ENCODE measurements around the gene IGHMBP2. TPM values are rescaled to one million over a fixed set of nuclear protein-coding genes. Genes with fewer than 3 reads are reported as not detected.

The IGHMBP2 gene
- total RNA-seq, 5 donors from 2014 or later (not counting 1 experiment from before 2014, with no cell fraction given) = 33.5 to 59.8 (median 37.0) TPM

GRCh38 chr11:68934321-68934645, 30.6 kb downstream of the IGHMBP2 start:
- no peaks in the 10 kb centered on the region for H3K9me3 ChIP-seq
- H3K4me3 Mint-ChIP-seq = no peak overlapping the region
- ChIA-PET CTCF (no interaction called here), POLR2A (no interaction called here)
- H3K27ac ChIP-seq (ENCODE audit: low read length) = no peak overlapping the region
- ATAC-seq (replicated peaks in 1 of 4) (no peak), DNase-seq (no peak)
- no peaks in the 10 kb centered on the region for H3K27me3 Mint-ChIP-seq
- peaks cover 37% of the 10 kb centered on the region for H3K36me3 Mint-ChIP-seq
- no peak overlapping the region for H3K27ac Mint-ChIP-seq
- 96% methylated on average over 11 of the region's 12 CpGs for WGBS (ENCODE audit: insufficient coverage)
- H3K4me1 ChIP-seq (ENCODE audit: control insufficient read depth in 1 of 2, extremely low read depth in 1 of 2, insufficient read depth in 2 of 2, low read length in 2 of 2) = no peaks in the 10 kb centered on the region
- no peaks in the 10 kb centered on the region for H3K27me3 ChIP-seq (replicated peaks in 1 of 2; ENCODE audit: control insufficient read depth in 2 of 2, extremely low read depth in 1 of 2, insufficient read depth in 2 of 2, low read length in 1 of 2)
- H3K4me1 Mint-ChIP-seq = no peaks in the 10 kb centered on the region
- H3K4me3 ChIP-seq (ENCODE audit: control insufficient read depth in 1 of 2, extremely low read depth in 1 of 2, low read length in 1 of 2) = no peak overlapping the region
- no peaks in the 10 kb centered on the region for H3K9me3 Mint-ChIP-seq
- H3K36me3 ChIP-seq (ENCODE audit: control insufficient read depth in 2 of 2, extremely low read depth in 1 of 2, insufficient read depth in 1 of 2, low read length in 1 of 2) = peaks cover 21 to 79% of the 10 kb centered on the region in 2 donors

DNA sequence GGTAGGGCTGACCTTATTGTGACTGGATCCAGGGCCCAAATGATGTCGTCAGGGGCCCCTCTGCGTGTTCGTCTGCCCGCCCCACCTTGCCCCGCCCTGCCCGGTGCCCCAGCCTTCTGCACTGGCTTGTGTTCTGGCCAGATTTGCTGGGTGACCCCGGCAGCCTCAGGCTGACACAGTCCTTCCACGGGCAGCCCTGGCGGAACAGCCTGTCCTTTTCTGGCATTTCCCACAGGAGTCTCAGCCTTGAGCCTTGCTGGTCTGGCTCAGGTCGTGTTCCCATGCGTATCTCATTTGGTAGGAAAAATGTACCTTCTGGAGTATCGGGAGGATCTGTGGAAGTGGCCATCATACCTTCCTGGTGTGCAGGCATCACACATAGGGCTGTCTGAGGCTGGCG, 31.0 kb downstream of the IGHMBP2 start:
- POLR2A ChIA-PET = no interaction called here
- WGBS (ENCODE audit: insufficient coverage) = 96% methylated on average over 13 of the region's 13 CpGs

GRCh38 chr11:68935066-68935465, 31.4 kb downstream of the IGHMBP2 start:
- ChIA-PET CTCF (no interaction called here), POLR2A (no interaction called here)
- Mint-ChIP-seq H3K36me3 (peaks cover 31% of the 10 kb centered on the region), H3K27ac (no peak overlapping the region), H3K4me1 (no peaks in the 10 kb centered on the region), H3K4me3 (no peak overlapping the region), H3K27me3 (no peaks in the 10 kb centered on the region), H3K9me3 (no peaks in the 10 kb centered on the region)
- ATAC-seq (replicated peaks in 1 of 4) (no peak), DNase-seq (no peak)
- Histone ChIP-seq H3K9me3 (no peaks in the 10 kb centered on the region), H3K27me3 (replicated peaks in 1 of 2; ENCODE audit: control insufficient read depth in 2 of 2, extremely low read depth in 1 of 2, insufficient read depth in 2 of 2, low read length in 1 of 2) (no peaks in the 10 kb centered on the region), H3K4me3 (ENCODE audit: control insufficient read depth in 1 of 2, extremely low read depth in 1 of 2, low read length in 1 of 2) (no peak overlapping the region), H3K27ac (ENCODE audit: low read length) (no peak overlapping the region), H3K36me3 (ENCODE audit: control insufficient read depth in 2 of 2, extremely low read depth in 1 of 2, insufficient read depth in 1 of 2, low read length in 1 of 2) (peaks cover 23 to 79% of the 10 kb centered on the region in 2 donors), H3K4me1 (ENCODE audit: control insufficient read depth in 1 of 2, extremely low read depth in 1 of 2, insufficient read depth in 2 of 2, low read length in 2 of 2) (no peaks in the 10 kb centered on the region)
- WGBS (ENCODE audit: insufficient coverage) = 95% methylated on average over 15 of the region's 15 CpGs

More for the DNA sequence above, 31.0 kb downstream of the IGHMBP2 start:
- Histone ChIP-seq H3K36me3 (ENCODE audit: control insufficient read depth in 2 of 2, extremely low read depth in 1 of 2, insufficient read depth in 1 of 2, low read length in 1 of 2) (peaks cover 23 to 79% of the 10 kb centered on the region in 2 donors), H3K9me3 (no peaks in the 10 kb centered on the region), H3K27me3 (replicated peaks in 1 of 2; ENCODE audit: control insufficient read depth in 2 of 2, extremely low read depth in 1 of 2, insufficient read depth in 2 of 2, low read length in 1 of 2) (no peaks in the 10 kb centered on the region), H3K4me3 (ENCODE audit: control insufficient read depth in 1 of 2, extremely low read depth in 1 of 2, low read length in 1 of 2) (no peak overlapping the region), H3K27ac (ENCODE audit: low read length) (no peak overlapping the region), H3K4me1 (ENCODE audit: control insufficient read depth in 1 of 2, extremely low read depth in 1 of 2, insufficient read depth in 2 of 2, low read length in 2 of 2) (no peaks in the 10 kb centered on the region)
- Mint-ChIP-seq H3K36me3 (peaks cover 35% of the 10 kb centered on the region), H3K9me3 (no peaks in the 10 kb centered on the region), H3K4me1 (no peaks in the 10 kb centered on the region), H3K4me3 (no peak overlapping the region), H3K27me3 (no peaks in the 10 kb centered on the region), H3K27ac (no peak overlapping the region)
- ATAC-seq (replicated peaks in 1 of 4) (no peak), DNase-seq (no peak)
- CTCF ChIA-PET = no interaction called here

DNA sequence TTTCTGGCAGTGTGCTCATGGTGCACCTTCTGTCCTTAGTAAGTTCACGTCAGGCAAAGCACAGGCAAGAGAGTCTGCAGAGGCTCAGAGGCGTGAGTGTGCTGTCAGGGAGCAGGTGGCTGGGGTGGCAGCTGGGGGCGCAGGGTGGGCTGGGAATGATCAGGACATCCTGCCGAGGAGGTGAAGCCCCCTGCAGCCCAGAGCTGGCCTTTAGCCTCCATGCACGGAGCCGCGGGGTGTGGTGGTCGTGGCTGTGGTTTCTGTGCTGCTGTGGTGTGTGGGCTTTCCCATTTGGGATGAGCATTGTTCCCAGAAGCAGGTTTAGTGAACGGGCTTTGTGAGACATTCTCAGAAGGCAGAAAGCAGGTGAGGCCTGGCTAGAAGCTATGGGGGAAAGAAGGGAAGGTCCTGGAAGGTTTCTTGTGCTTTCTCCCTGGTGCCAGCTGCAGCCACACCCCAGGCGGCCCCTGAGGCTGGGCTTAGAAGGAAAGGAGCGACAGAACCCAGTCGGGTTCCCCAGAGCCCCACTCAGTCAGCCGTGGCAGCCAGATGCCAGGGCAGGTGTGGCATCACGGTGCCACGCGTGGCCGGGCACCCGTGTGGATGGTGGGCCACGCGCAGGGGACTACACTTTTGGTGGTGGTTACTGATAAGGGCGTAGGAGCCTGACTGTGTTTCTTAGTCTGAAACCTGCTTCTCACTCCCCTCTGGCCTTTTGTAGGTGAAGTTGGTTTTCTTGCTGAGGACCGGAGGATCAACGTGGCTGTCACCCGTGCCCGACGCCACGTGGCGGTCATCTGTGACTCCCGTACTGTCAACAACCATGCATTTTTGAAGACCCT, 32.0 kb downstream of the IGHMBP2 start:
- no peaks in the 10 kb centered on the region for H3K9me3 ChIP-seq
- H3K27ac ChIP-seq (ENCODE audit: low read length) = no peak overlapping the region
- H3K36me3 ChIP-seq (ENCODE audit: control insufficient read depth in 2 of 2, extremely low read depth in 1 of 2, insufficient read depth in 1 of 2, low read length in 1 of 2) = peaks cover 18 to 75% of the 10 kb centered on the region in 2 donors
- H3K4me3 ChIP-seq (ENCODE audit: control insufficient read depth in 1 of 2, extremely low read depth in 1 of 2, low read length in 1 of 2) = no peak overlapping the region
- Mint-ChIP-seq H3K27ac (no peak overlapping the region), H3K27me3 (no peaks in the 10 kb centered on the region), H3K4me1 (no peaks in the 10 kb centered on the region), H3K4me3 (no peak overlapping the region), H3K9me3 (no peaks in the 10 kb centered on the region), H3K36me3 (peaks cover 27% of the 10 kb centered on the region)
- 97% methylated on average over 22 of the region's 29 CpGs for WGBS (ENCODE audit: insufficient coverage)
- no peaks in the 10 kb centered on the region for H3K4me1 ChIP-seq (ENCODE audit: control insufficient read depth in 1 of 2, extremely low read depth in 1 of 2, insufficient read depth in 2 of 2, low read length in 2 of 2)
- ChIA-PET POLR2A (no interaction called here), CTCF (no interaction called here)
- ATAC-seq (replicated peaks in 1 of 4) = no peak
- H3K27me3 ChIP-seq (replicated peaks in 1 of 2; ENCODE audit: control insufficient read depth in 2 of 2, extremely low read depth in 1 of 2, insufficient read depth in 2 of 2, low read length in 1 of 2) = no peaks in the 10 kb centered on the region
- no peak for DNase-seq

- Histone ChIP-seq H3K36me3 (ENCODE audit: control insufficient read depth in 2 of 2, extremely low read depth in 1 of 2, insufficient read depth in 1 of 2, low read length in 1 of 2) (peaks cover 18 to 74% of the 10 kb centered on the region in 2 donors), H3K27ac (ENCODE audit: low read length) (no peak overlapping the region), H3K27me3 (replicated peaks in 1 of 2; ENCODE audit: control insufficient read depth in 2 of 2, extremely low read depth in 1 of 2, insufficient read depth in 2 of 2, low read length in 1 of 2) (no peaks in the 10 kb centered on the region), H3K4me3 (ENCODE audit: control insufficient read depth in 1 of 2, extremely low read depth in 1 of 2, low read length in 1 of 2) (no peak overlapping the region), H3K9me3 (no peaks in the 10 kb centered on the region), H3K4me1 (ENCODE audit: control insufficient read depth in 1 of 2, extremely low read depth in 1 of 2, insufficient read depth in 2 of 2, low read length in 2 of 2) (no peaks in the 10 kb centered on the region)
- Mint-ChIP-seq H3K27me3 (no peaks in the 10 kb centered on the region), H3K4me3 (no peak overlapping the region), H3K27ac (no peak overlapping the region), H3K4me1 (no peaks in the 10 kb centered on the region), H3K36me3 (peaks cover 28% of the 10 kb centered on the region), H3K9me3 (no peaks in the 10 kb centered on the region)
- POLR2A ChIA-PET = no interaction called here
- no peak for ATAC-seq (replicated peaks in 1 of 4)
- no peak for DNase-seq
- 88% methylated on average over 9 of the region's 10 CpGs for WGBS (ENCODE audit: insufficient coverage)
- CTCF ChIA-PET = no interaction called here
These were observed 32.6 kb downstream of the IGHMBP2 start for GRCh38 chr11:68936358-68936636.

- Histone ChIP-seq H3K4me1 (ENCODE audit: control insufficient read depth in 1 of 2, extremely low read depth in 1 of 2, insufficient read depth in 2 of 2, low read length in 2 of 2) (no peaks in the 10 kb centered on the region), H3K36me3 (ENCODE audit: control insufficient read depth in 2 of 2, extremely low read depth in 1 of 2, insufficient read depth in 1 of 2, low read length in 1 of 2) (peaks cover 18 to 70% of the 10 kb centered on the region in 2 donors), H3K27me3 (replicated peaks in 1 of 2; ENCODE audit: control insufficient read depth in 2 of 2, extremely low read depth in 1 of 2, insufficient read depth in 2 of 2, low read length in 1 of 2) (no peaks in the 10 kb centered on the region), H3K4me3 (ENCODE audit: control insufficient read depth in 1 of 2, extremely low read depth in 1 of 2, low read length in 1 of 2) (no peak overlapping the region), H3K9me3 (no peaks in the 10 kb centered on the region), H3K27ac (ENCODE audit: low read length) (no peak overlapping the region)
- Mint-ChIP-seq H3K9me3 (no peaks in the 10 kb centered on the region), H3K4me3 (no peak overlapping the region), H3K27me3 (no peaks in the 10 kb centered on the region), H3K27ac (no peak overlapping the region), H3K36me3 (peaks cover 23% of the 10 kb centered on the region), H3K4me1 (no peaks in the 10 kb centered on the region)
- CTCF ChIA-PET = no interaction called here
- POLR2A ChIA-PET = no interaction called here
- 93% methylated on average over 23 of the region's 29 CpGs for WGBS (ENCODE audit: insufficient coverage)
- DNase-seq (no peak), ATAC-seq (replicated peaks in 1 of 4) (no peak)
These were observed 33.3 kb downstream of the IGHMBP2 start for GRCh38 chr11:68936676-68937620.

Data from T-cell (primary cell).